ENCODE results near the gene COX6B2. TPM values are rescaled to one million over a fixed set of nuclear protein-coding genes. Genes with fewer than 3 reads are reported as not detected.

COX6B2 gene
- total RNA-seq, 1 donor from 2014 or later: 0.26 TPM

DNA sequence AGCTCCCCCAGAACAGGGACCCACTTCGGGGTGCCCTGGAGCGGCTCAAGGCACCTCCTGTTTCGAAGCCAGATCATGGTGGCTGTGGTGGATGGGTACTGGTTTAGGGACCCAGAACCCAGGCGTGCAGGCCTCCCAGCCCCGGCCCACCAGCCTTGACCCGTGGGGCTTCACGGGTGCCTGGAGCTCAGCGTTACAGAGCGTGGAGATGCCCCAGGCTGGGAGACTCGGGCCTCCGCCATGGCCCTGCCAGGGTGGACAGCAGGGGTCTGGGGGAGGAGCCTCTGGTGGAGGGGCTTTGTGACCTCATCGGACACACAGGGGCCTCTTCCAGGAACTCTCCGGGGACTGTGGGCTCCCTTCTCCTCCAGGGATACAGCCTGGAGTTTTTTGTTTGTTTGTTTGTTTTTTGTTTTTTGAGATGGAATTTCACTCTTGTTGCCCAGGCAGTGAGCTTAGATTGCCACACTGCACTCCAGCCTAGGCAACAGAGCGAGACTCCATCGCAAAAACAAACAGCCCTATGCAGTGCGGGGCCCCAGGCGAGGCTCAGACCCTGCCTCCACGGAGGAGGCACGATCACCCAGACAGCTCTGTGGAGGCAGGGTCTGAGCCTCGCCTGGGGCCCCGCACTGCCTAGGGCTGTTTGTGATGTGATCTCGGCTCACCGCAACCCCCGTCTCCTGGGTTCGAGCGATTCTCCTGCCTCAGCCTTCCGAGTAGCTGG lies 8.6 kb upstream of the COX6B2 start, which contains the start of gene GARIN5B:
Gene GARIN5B (minus strand): TSS at position 271 of the 727 bp plus-strand sequence. CDS start 194 bp downstream, at position 77.
- Mint-ChIP-seq H3K36me3 (ENCODE audit: low read depth) (no peaks in the 10 kb centered on the region), H3K4me3 (no peak within 1 kb of the TSS), H3K27ac (no peak within 1 kb of the TSS), H3K4me1 (ENCODE audit: low read depth) (no peaks in the 10 kb centered on the region), H3K27me3 (ENCODE audit: insufficient read depth) (peaks cover 10% of the 10 kb centered on the region), H3K9me3 (no peaks in the 10 kb centered on the region)
- no peak for DNase-seq (ENCODE audit: low spot score)
- intact Hi-C loops (cut with micrococcal nuclease): no loop called here

DNA sequence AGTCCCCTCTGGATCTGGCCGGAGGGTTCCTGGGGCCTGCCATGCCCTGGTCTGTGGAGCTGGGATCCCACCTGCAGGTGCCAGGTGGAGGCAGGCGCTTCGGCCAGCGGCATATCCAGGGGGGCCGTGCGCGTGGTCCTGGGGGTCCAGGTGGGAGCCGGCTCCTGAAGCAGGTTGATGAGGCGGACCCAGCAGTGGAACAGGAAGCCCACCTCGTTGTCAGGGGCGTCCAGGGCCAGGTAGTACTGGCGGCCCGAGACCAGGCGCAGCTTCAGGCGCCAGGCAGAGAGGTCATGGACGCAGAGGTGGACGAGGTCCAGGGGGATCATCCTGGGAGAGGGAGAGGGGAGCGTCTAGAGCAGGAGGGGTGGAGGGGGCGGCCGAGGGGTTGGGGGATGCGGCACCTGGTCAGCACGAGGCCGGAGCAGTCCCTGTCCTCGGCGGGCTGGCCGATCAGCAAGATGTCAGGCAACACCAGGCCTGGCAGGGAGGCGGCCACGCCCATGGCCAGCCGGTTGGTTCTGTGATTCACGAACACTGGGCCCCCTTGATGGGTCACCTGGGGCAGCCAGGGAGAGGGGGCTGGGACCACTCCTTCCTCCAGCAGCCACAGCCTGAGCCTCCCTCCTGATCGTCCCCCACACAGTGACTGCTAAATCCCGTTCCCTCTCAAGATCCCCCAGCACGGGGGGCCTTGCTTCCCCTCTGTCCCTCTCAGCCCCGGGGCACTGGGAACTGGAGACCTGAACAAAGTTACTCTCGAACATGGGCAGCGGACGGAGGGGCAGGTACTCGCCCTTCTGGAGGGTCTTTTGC lies 7.9 kb upstream of the COX6B2 start:
- Mint-ChIP-seq H3K9me3 (no peaks in the 10 kb centered on the region), H3K4me3 (no peak overlapping the region), H3K27me3 (ENCODE audit: insufficient read depth) (peaks cover 9% of the 10 kb centered on the region), H3K27ac (no peak overlapping the region), H3K36me3 (ENCODE audit: low read depth) (no peaks in the 10 kb centered on the region), H3K4me1 (ENCODE audit: low read depth) (no peaks in the 10 kb centered on the region)
- intact Hi-C loops (cut with micrococcal nuclease): no loop called here
- DNase-seq (ENCODE audit: low spot score): no peak

DNA sequence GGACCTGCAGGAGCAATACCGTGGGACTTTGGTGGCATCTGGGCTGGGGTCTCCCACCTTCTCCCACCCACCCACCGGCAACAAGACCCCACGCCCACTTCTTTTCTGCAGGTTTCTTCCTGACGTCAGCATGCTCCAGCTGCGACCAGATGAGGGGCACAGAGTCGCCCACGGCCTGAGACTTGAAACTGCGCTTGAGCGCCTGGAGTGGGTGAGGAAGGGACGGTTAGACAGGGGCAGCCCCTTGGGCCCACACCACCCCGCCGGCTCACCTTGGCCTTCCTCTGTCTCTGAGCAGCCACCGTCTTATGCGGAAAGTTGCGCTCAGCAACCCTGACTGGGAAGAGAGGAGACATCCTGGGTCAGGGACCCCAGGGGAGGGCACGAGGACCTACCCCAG lies 6.4 kb upstream of the COX6B2 start:
- no peak overlapping the region for H3K27ac Mint-ChIP-seq
- H3K4me1 Mint-ChIP-seq (ENCODE audit: low read depth): no peaks in the 10 kb centered on the region
- intact Hi-C loops (cut with micrococcal nuclease): no loop called here
- H3K4me3 Mint-ChIP-seq: no peak overlapping the region
- H3K9me3 Mint-ChIP-seq: no peaks in the 10 kb centered on the region
- no peaks in the 10 kb centered on the region for H3K36me3 Mint-ChIP-seq (ENCODE audit: low read depth)
- peaks cover 16% of the 10 kb centered on the region for H3K27me3 Mint-ChIP-seq (ENCODE audit: insufficient read depth)
- DNase-seq (ENCODE audit: low spot score): no peak

DNA sequence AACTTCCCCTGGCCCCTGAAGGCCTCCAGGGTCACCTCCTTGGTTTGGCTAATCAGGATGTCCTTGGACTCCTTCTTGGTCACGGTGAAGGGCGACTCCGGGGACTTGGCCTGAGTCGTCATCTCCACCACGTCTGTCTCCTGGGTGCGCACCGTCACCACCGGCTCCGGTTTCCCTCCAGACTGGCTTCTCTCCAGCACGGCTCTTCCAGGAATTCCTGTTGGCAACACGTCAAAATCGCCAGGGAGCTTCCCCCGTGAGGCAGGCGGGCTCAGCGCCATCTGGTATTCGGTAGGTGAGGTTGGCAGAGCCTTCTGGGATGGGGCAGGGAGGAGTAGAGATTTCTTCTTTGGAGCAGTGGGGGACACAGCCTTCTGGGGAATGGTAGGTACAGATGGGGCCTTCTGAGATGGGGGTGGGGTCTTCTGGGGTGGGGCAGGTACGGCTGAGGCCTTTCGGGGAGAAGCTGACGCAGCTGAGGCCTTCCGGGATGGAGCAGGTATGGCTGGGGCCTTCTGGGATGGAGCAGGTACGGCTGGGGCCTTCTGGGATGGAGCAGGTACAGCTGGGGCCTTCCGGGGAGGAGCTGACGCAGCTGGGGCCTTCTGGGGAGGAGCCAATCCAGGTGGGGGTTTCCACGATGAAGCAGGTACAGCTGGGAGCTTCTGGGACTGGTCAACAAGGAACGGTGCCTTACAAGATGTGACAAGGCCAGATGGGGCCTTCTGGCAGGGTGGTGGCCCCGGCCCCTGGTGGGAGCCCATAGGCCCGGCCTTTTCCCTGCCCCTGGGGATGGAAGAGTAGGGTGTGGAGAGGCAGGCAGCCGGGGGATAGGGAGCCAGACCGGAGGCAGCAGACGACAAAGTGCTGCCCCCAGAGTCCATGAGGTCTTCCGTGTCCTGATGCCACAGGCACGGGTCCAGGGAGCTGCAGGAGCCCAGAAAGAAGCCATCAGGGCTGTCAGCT lies 4.7 kb upstream of the COX6B2 start:
- Mint-ChIP-seq H3K36me3 (ENCODE audit: low read depth) (no peaks in the 10 kb centered on the region), H3K4me3 (no peak overlapping the region), H3K27ac (no peak overlapping the region), H3K9me3 (no peaks in the 10 kb centered on the region), H3K4me1 (ENCODE audit: low read depth) (no peaks in the 10 kb centered on the region), H3K27me3 (ENCODE audit: insufficient read depth) (peaks cover 20% of the 10 kb centered on the region)
- intact Hi-C loops (cut with micrococcal nuclease): no loop called here
- no peak for DNase-seq (ENCODE audit: low spot score)

DNA sequence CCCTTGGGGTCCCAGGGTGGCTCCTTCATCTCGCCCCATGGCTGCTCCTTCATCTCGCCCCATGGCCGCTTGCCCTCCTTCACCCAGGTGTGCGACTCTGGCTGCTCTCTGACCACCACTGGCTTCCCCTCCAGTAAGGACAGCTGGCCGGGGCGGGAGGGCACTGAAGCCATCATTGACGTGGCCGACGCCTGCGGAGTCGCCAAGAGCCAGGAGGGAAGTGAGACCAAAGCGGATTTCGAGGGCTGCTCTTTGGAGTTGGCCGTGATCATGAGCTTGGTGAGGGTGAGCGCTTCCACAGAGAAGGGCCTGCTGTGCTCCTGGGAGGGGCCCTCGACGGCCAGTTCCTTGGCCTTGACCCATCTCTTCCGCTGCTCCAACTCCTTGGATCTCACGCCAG lies 4.0 kb upstream of the COX6B2 start:
- Mint-ChIP-seq H3K27me3 (ENCODE audit: insufficient read depth) (peaks cover 24% of the 10 kb centered on the region), H3K4me1 (ENCODE audit: low read depth) (peaks cover under 1% of the 10 kb centered on the region)

DNA sequence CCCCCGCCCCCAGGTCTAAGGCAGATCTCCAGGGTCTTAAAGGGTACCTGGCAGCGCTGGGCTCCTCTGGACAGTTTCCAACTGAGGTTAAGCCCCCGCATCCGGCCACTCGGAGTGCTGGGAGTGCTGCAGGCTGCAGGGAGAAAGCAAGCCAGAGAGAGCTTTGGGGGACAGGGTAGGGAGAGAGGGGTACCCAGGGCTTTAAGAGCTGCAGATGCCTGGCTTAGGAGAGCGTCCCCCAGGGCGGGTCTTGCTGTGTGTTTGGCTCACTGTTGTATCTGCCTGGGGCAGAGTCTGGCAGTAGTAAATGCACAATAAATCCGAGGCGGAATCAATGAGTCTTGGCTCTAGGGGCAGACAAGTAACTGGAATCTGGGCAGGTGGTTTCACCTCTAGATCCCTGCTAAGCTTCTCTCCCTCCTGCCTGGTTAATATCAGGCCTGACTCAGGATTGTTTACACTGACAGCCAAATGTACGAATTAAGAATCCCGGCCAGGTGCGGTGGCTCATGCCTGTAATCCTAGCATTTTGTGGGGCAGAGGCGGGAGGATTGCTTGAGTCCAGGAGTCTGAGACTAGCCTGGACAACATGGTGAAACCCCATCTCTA lies 798 bp upstream of the COX6B2 start:
- no peaks in the 10 kb centered on the region for H3K9me3 Mint-ChIP-seq
- peak overlapping the region; percentile 33 for H3K4me3 Mint-ChIP-seq
- DNase-seq (ENCODE audit: low spot score): no peak
- H3K27ac Mint-ChIP-seq: no peak overlapping the region
- H3K27me3 Mint-ChIP-seq (ENCODE audit: insufficient read depth): peaks cover 44% of the 10 kb centered on the region
- intact Hi-C loops (cut with micrococcal nuclease): loop anchor here (2.0 kb wide), 1 partner anchor 13 kb away; no protein-coding TSS in a partner anchor
- H3K36me3 Mint-ChIP-seq (ENCODE audit: low read depth): no peaks in the 10 kb centered on the region
- peaks cover 26% of the 10 kb centered on the region for H3K4me1 Mint-ChIP-seq (ENCODE audit: low read depth)

More for the DNA sequence above, 4.0 kb upstream of the COX6B2 start:
- Mint-ChIP-seq H3K4me3 (no peak overlapping the region), H3K27ac (no peak overlapping the region), H3K36me3 (ENCODE audit: low read depth) (no peaks in the 10 kb centered on the region), H3K9me3 (no peaks in the 10 kb centered on the region)
- DNase-seq (ENCODE audit: low spot score): no peak
- intact Hi-C loops (cut with micrococcal nuclease): no loop called here

DNA sequence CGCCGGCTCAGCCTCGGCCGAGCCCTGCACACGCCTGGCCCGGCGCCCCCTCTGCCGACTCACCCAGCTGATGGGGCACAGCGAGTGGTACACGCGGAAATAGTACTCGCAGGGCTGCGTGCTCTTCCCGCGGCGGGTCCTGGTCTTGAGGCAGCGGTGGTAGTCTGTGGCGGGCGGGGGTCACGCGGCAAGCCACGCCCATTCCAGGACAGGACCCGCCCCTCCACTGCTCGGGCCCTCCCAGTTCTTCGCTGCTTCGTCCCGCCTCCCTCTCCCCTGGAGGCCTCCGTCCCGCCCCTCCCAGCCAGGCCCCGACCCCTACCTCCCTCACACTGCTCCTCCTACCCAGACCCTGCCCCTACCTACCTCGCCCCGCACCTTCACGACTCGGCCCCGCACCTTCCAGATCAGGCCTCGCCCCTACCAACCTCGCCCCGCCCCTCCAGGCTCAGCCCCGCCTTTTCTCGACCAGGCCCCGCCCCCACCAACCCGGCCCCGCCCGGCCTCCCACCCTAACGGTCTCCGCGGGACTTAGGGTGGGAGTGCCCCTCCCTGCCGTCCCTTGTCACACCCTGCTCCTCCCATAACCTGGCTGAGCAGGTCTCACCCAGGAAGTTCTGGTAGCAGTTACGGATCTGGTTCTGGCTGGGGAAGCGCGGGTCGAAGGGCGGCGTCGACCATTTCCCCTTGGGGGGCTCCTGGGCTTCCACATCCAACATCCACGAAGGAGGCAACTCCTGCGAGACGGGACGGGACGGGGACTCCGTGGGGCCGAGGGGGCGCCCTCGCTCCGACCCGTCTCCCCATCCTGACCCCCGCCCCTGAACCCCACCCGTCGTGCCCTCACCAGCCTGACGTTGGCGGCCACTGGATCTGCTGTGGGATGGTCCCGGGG lies 469 bp downstream of the COX6B2 start:
- peaks cover 44% of the 10 kb centered on the region for H3K27me3 Mint-ChIP-seq (ENCODE audit: insufficient read depth)
- no peaks in the 10 kb centered on the region for H3K36me3 Mint-ChIP-seq (ENCODE audit: low read depth)
- DNase-seq (ENCODE audit: low spot score): peak; percentile 45
- no peaks in the 10 kb centered on the region for H3K9me3 Mint-ChIP-seq
- intact Hi-C loops (cut with micrococcal nuclease): loop anchor here (1.0 to 2.0 kb wide), 4 partner anchors 15 to 74 kb away; partner anchors contain the start of genes HSPBP1, KMT5C and RPL28
- H3K4me1 Mint-ChIP-seq (ENCODE audit: low read depth): peaks cover 26% of the 10 kb centered on the region
- no peak overlapping the region for H3K27ac Mint-ChIP-seq
- peak overlapping the region; percentile 82 for H3K4me3 Mint-ChIP-seq

DNA sequence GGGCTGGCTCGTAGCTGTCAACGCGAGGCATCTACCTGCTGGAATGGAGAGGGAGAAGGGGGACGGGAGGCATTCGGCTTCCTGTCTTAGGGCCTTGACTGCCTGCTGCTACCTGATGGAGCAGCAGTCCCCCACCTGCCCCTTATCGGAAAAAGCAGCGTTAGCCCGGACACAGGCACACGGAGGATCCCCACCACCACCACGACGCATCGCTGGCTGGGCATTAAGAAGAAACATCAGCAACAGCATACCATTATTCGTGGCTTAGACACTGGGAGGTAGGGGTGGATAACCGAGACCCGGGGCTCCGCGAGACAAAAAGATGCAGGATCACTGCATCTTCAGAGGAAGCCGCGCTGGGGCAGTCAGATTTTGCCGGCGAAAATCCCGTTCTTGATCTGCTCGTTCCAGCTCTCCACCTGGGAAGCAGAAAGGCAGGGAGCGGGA lies 1.1 kb downstream of the COX6B2 start:
- Mint-ChIP-seq H3K27me3 (ENCODE audit: insufficient read depth) (peaks cover 43% of the 10 kb centered on the region), H3K4me1 (ENCODE audit: low read depth) (peaks cover 26% of the 10 kb centered on the region), H3K36me3 (ENCODE audit: low read depth) (no peaks in the 10 kb centered on the region), H3K27ac (no peak overlapping the region), H3K4me3 (peak overlapping the region; percentile 82), H3K9me3 (no peaks in the 10 kb centered on the region)
- intact Hi-C loops (cut with micrococcal nuclease): no loop called here
- no peak for DNase-seq (ENCODE audit: low spot score)

DNA sequence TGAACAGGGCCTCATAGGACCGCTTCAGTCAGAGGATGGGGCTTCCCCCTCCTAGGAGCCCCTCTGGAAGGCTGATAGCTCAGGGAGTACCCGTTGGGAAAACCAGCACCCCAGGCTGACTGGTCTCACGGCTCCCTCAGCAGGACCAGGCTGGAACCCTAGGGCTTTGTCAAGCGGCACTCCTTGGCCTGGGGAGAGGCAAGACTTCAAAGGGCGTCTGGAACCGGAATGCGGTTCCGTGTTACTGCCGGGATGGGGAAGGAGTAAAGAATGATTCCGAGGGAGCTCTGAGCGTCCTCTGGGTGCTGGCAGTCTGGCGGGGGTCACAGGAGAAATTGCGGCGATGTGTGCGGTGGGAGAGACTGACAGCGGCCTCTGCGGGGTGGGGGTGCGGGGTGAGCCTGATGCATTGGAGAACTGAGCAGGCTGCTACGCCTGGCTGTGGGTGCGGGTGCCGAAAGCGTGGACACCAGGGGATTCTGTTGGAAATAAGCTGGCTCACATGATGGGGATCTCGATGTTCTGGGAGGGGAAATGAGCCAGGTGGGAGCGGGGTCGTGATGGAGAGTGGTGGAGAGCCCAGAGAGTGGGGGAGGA lies 1.9 kb downstream of the COX6B2 start:
- Mint-ChIP-seq H3K4me1 (ENCODE audit: low read depth) (peaks cover 26% of the 10 kb centered on the region), H3K36me3 (ENCODE audit: low read depth) (no peaks in the 10 kb centered on the region), H3K4me3 (peak overlapping the region; percentile 82), H3K27me3 (ENCODE audit: insufficient read depth) (peaks cover 42% of the 10 kb centered on the region), H3K27ac (peak overlapping the region; percentile 13), H3K9me3 (no peaks in the 10 kb centered on the region)
- intact Hi-C loops (cut with micrococcal nuclease): no loop called here
- no peak for DNase-seq (ENCODE audit: low spot score)

DNA sequence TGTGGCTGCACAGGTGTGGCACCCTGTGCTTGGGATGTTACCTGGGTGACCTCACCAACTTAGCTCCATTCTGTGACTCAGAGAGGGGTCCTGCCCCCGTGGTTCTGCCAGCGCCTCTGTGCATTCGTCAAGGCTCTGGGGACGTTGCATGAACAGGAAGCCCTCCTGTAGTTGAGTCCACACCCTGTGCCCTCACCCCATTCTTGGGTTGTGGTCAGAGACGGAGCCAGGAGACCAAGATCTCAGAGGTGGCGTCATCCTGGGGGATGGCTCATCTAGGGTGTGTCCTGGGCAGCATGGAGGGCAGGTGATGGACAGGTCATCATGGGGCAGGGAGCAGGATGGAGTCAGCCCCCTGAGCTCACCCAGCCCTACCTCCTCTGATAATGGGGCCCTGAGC lies 2.5 kb downstream of the COX6B2 start:
- intact Hi-C loops (cut with micrococcal nuclease): no loop called here
- Mint-ChIP-seq H3K9me3 (no peaks in the 10 kb centered on the region), H3K36me3 (ENCODE audit: low read depth) (no peaks in the 10 kb centered on the region), H3K27me3 (ENCODE audit: insufficient read depth) (peaks cover 36% of the 10 kb centered on the region), H3K27ac (no peak overlapping the region), H3K4me1 (ENCODE audit: low read depth) (peaks cover 26% of the 10 kb centered on the region), H3K4me3 (peak overlapping the region; percentile 30)
- no peak for DNase-seq (ENCODE audit: low spot score)

DNA sequence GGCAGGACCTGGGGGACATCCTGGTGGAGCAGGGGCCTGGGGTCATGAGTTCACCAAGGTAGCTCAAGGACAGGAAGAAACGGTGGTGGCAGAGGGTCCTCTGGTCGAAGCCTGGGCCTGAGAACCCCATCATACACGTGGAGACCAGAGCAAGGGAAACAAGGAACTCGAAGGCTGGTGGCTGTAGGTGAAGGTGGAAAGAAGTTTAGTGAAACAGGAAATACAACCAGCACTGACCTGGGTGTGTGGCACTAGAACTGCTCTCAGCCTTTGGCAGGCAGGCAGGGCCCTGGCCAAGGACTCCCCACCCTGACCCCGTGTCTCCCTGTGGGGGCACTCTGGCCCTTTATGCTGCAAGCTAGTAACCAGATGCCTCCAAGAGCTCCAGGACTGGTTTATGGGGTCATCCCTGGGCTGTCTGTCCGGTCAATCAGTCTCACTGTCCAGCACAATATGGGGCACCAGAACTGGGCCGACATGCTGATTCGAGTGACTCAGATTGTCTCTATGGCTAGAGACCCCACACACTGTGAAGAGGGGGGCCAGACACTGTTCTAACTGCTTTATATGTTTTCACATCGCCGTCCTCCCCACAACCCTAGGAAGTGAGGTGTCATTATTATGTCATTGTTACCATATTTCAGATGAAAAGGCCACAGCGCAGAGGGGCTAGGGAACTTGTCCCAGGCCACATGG lies 3.8 kb downstream of the COX6B2 start:
- Mint-ChIP-seq H3K27ac (no peak overlapping the region), H3K27me3 (ENCODE audit: insufficient read depth) (peaks cover 32% of the 10 kb centered on the region), H3K4me3 (peak overlapping the region; percentile 22), H3K4me1 (ENCODE audit: low read depth) (peaks cover 26% of the 10 kb centered on the region), H3K36me3 (ENCODE audit: low read depth) (no peaks in the 10 kb centered on the region), H3K9me3 (no peaks in the 10 kb centered on the region)
- no peak for DNase-seq (ENCODE audit: low spot score)
- intact Hi-C loops (cut with micrococcal nuclease): no loop called here
